Peyer's patch (tissue), 4 donors: Measurements from ENCODE around the gene NUP62.

Source experiments
- CTCF ChIP-seq, 6 experiments: fragments of 450-650 bp in 4 of 6; fragments of 200-600 bp in 2 of 6; sonication (generic) in 1 of 6; IDR thresholded peaks; one replicate each; pipeline ENCODE4 v1.5.1; 2017 to 2019; ENCODE audit warnings: antibody characterized with exemption in 6 of 6, mild to moderate bottlenecking in 3 of 6, moderate library complexity in 1 of 6
- POLR2A ChIP-seq, 2 donors: fragments of 450-650 bp; IDR thresholded peaks; one replicate each; pipeline ENCODE4 v1.5.1; 2017; ENCODE audit warnings: antibody characterized with exemption in 2 of 2, mild to moderate bottlenecking in 2 of 2, moderate library complexity in 2 of 2

DNA sequence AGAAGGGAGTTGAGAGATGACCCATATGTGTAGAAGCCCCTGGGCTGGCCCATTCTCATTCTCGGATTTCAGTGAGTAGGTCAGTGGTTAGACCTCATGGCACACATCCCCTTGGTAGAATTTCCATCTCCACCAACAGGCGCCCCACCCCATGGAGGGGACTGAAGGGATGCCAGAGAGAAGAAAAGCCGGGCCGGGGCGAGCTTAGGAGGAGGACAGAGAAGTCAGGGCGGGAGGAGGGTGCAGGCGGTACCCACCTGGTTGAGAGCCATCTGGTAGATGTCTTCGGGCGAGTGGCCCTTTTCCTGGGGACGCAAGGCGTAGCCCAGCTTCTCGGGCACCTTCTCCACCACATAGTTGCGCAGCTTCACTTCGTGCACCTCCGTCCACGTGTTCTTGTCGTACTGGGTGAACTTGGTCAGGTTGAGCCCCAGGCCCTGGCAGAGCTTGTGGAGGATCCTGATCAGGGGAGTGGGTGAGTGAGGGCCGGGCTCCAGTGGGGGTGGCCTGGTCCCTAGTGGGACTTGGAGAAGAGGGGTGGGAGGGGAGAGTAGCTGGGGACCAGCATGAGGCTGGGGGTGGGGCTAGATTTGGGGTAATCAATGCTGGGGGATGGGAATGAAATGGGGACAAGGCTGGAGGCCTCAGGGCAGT is 35.2 kb downstream of the NUP62 start:
- TF ChIP-seq POLR2A (IDR thresholded peaks at IDR 0.05): no peak
- TF ChIP-seq CTCF (IDR thresholded peaks at IDR 0.05): no peak
